ENCODE results near the gene TRUB1.

DNA sequence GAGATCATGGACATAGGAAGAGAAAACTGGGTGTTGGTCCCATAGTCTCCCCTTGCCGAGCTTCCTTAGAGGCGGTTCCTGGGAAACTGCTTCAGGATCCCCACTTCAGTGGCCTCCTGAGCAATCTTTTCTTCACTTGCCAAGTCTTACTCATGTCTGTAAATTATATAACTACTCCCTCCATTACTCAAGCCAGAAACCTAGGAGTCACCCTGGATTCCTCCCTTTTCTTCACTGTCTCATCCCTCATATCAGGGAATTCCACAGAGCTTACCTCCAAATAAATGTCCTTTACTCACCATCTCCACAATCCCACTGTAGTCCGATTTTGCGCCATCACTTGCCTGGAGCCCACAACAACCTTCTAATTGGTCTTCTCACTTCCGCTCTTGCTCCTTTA is 29.1 kb upstream of the TRUB1 start:
- no peak for TF ChIP-seq POLR2AphosphoS5 (IDR thresholded peaks at IDR 0.05)
- TF ChIP-seq EP300 (IDR thresholded peaks at IDR 0.05): no peak

Data from esophagus muscularis mucosa (tissue), 3 donors.